HL-60/S4 treated with retinoic acid at 250 ng/mL for 4 days and 3 days (cell line): ENCODE data around the gene RGS3.

Experiments used
- in situ Hi-C: fragments of 300-500 bp; cut with MboI; formaldehyde crosslinking; loops from 2 replicates; pipeline ENCODE4 v1.7.0; 2022; ENCODE audit warnings: low sequenced_read_pairs

Gene RGS3

DNA sequence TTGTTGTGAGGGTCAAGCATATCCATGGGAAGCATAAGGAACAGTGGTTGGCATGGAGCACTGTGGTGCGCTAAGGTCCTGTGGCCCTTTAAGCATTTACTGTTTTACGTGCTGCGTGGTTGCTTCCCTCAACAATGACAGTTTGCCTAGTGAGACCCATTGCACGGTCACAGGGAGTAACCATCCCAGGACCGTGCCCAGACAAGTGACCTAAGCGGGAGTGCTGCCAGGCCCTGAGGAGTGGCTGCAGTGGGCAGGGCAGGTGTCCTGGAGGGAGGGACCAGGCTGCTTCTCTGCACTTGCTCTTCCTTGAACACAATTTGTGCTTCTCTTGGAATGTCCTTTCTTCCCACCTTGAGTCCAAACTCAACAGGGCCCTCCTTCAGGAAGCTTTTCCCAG is 64.6 kb downstream of the RGS3 start:
- in situ Hi-C loops, result no loop called here

DNA sequence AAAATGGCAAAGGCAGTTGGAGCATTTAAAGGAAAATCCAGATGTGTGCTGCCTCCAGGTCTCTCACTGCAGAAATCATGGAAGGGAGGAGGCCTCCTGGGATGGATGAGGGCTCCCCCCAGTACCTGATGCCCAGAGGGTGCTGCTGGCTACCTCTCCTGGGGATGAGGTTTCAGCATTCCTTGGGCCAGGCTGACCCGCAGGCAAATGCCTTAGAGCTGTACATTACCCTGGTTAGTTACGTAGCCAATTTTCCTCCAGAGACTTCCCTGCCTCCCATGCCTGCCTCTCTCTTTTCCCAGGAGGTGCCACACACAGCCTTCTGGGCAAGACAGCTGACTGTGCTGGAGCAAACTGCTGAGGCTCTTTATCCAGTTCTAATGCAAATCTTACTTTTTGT is 65.3 kb downstream of the RGS3 start:
- in situ Hi-C loops, result no loop called here

DNA sequence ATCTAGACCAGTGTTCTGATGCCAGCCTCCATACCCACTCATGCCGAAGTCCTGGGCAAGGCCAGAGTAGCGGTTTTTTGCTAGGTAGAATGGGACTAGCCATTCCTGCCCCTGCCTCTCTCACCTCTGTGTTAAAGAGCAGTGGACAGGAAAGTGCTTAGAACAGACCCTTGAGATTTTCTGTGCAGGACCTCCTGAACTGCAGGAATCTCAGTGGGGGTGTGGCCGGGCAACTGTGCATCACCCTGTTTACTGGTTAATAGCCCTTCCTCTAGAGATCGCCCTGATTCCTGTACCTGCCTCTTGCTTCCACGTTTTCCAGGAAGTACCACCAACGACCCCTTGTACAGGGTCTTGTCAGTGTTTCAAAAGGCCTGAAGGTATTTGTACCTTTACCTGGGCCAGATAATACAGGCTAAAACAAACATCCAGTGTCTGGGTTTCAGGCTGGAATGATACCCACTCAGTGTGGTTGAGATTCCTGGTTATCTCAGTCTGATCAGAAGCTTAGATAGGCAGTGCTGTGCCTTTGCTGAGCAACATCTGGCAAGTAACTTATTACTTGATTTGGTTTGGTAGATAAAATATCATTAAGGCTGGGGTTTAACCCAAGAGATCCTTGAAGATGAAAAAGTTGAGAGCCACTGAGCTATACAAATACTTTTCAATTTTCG is 65.9 kb downstream of the RGS3 start:
- in situ Hi-C loops, result no loop called here

- in situ Hi-C loops, result no loop called here
Observed at GRCh38 chr9:113530022-113530635, 66.6 kb downstream of the RGS3 start.

GRCh38 chr9:113530942-113531341 is 67.4 kb downstream of the RGS3 start:
- in situ Hi-C loops, result no loop called here

GRCh38 chr9:113531919-113532808 is 68.6 kb downstream of the RGS3 start:
- in situ Hi-C loops, result no loop called here

DNA sequence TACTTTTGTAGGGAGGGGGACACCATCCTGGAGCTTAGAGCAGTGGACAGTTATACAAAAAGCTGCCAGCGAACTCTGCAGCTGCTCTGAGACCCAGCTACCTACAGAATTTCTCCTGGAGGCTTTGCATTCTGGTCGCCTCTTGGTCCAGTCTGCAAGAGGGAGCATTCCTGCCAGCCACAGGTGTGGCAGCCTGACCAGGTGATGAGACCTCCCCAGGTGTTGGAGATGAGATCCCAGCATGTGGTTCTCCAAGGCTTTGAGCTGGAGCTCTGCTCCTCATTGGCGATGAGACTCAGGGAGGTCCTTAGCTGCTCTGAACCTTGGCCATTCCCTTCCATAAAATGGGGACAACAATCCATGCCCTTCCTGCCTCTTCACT is 69.3 kb downstream of the RGS3 start:
- in situ Hi-C loops, result no loop called here

DNA sequence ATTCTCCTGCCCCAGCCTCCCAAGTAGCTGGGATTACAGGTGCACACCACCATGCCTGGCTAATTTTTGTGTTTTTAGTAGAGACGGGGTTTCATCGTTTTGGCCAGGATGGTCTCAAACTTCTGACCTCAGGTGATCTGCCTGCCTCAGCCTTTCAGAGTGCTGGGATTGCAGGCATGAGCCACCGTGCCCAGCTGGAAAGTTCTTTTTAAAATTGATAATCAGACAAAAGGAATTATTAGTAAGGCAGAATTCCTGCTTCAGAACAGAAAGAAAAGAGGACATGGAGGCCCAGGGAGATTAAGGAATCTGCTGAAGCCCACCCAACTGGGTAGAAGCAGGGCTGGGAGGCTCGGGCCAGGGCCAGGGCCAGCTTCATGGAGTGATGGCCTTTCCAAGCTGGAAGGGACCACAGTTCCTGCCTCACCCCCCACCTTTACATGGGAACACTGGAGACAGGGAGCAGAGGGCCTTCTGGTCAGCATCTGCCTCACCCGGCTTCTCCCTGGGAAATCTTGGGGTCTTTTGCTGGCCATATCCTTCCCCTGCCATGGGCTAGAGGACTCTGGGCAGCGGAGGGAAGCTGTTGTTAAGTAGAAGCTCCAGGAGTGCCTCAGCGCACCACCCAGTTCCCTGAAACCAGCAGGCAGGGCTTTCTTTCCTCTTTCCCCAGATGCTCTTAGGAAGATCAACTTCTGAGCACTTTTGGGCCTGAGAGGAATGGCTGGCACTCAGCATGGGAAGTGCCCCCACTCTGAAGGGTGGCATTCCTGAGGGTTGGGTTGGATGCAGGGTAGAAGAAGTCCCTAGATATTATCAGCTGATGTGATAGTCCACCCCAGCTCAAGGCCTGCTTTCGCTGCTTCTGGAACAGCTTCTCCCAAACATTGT is 70.1 kb downstream of the RGS3 start:
- in situ Hi-C loops, result no loop called here

GRCh38 chr9:113535756-113536155 is 72.2 kb downstream of the RGS3 start:
- in situ Hi-C loops, result no loop called here

GRCh38 chr9:113536166-113536482 is 72.6 kb downstream of the RGS3 start:
- in situ Hi-C loops, result no loop called here

GRCh38 chr9:113536483-113537228 is 73.1 kb downstream of the RGS3 start:
- in situ Hi-C loops, result no loop called here

- in situ Hi-C loops, result no loop called here
Observed at GRCh38 chr9:113537229-113537810, 73.8 kb downstream of the RGS3 start.

DNA sequence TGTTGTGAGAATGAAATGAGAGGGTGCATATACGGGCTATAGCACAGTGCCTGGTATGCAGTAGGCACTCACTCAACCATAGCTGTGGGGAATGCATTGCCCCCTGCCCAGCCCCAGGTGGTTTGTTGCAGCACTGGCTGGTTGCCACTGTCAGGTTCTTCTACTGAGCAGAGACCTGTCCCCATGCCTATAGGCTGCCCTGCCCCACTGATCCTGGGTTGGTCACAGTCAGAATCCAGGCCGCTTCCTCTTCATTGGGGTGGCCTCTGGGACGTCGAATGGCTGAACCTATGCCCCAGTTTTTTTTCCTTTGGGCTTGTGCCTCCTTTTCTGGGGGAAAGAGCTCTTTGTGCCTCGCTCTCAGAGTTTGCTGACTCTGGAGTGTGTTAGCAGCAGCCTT is 74.6 kb downstream of the RGS3 start:
- in situ Hi-C loops, result no loop called here

GRCh38 chr9:113538701-113539430 is 75.3 kb downstream of the RGS3 start:
- in situ Hi-C loops, result no loop called here

DNA sequence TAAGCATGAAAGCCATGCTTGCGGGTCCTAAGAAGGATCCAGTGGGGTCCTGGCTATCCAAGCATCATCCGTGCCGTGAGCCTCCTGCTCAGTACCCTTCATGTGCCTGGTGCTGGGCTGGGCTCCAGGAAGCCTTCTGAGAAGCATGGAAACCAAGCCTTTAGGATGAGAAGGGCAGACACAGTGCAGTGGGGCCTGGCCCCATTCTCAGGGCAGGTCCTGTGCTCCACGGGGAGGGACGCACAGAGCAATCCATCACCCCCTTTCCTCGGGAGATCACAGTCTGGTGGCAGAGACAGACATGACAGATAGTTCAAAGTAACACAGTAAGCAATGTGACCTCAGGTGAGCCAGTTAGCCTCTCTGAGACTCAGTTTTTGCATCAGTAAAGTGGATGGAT is 76.9 kb downstream of the RGS3 start:
- in situ Hi-C loops, result no loop called here

- in situ Hi-C loops, result no loop called here
Observed at GRCh38 chr9:113541019-113541900, 77.7 kb downstream of the RGS3 start.

DNA sequence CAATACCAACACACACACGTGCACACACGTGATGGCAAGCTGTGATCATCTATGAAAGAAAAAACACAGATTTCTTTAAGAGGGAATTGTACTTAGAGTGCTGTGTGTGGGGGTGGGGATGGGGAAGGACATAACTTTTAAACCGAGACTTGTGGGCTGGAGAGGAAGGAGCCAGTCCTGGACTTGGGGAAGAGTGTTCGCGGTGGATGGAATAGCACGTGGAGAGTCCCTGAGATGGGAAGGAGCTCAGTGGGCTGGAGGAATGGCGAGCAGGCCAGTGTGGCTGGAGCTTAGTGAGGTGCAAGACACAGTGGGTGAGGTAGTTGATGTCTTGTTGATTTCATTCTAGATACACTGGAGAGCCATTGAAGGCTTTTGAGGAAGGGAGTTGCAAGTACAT is 78.5 kb downstream of the RGS3 start:
- in situ Hi-C loops, result no loop called here

GRCh38 chr9:113542741-113543140 is 79.2 kb downstream of the RGS3 start:
- in situ Hi-C loops, result no loop called here
